Ovary (tissue), 3 donors: Measurements from ENCODE around the gene SNX8.

Source experiments
- CTCF ChIP-seq, 3 donors: fragments of 450-650 bp in 2 of 3; fragments of 200-600 bp in 1 of 3; IDR thresholded peaks; one replicate each; pipeline versions ENCODE4 v1.5.1 to v1.8.0; 2016 to 2022; ENCODE audit warnings: antibody characterized with exemption in 3 of 3, mild to moderate bottlenecking in 1 of 3
- EP300 ChIP-seq: sonication (generic); formaldehyde crosslinking; IDR thresholded peaks from one replicate; pipeline ENCODE4 v1.6.1; 2017; ENCODE audit warnings: antibody characterized with exemption
- donor health status: DM: no; HTN: no; CAD: no.

- TF ChIP-seq CTCF (IDR thresholded peaks at IDR 0.05) = no peak
- no peak for TF ChIP-seq EP300
Observed at GRCh38 chr7:2257651-2258050, 56.6 kb downstream of the SNX8 start.
